Measurements from ENCODE around the gene TRDN.

GRCh38 chr6:123575188-123575587 is 61.6 kb downstream of the TRDN start:
- no peak for TF ChIP-seq ZNF274 (IDR thresholded peaks at IDR 0.05; ENCODE audit: low read depth, low read length)
- no peak for TF ChIP-seq YY1 (IDR thresholded peaks at IDR 0.05; ENCODE audit: insufficient read depth, insufficient read length)

Data from NT2/D1 (cell line).